HepG2 (cell line): ENCODE measurements around the gene EHD1. TPM values are rescaled to one million over a fixed set of nuclear protein-coding genes. Genes with fewer than 3 reads are reported as not detected.

Source experiments
- ATF1 ChIP-seq: IDR thresholded peaks from 2 replicates; pipeline ENCODE4 v1.6.1; 2016; ENCODE audit warnings: mild to moderate bottlenecking, control low read depth
- CREB3 ChIP-seq: sonication (generic); formaldehyde crosslinking; IDR thresholded peaks from 2 replicates; pipeline ENCODE4 v1.5.0; 2020; ENCODE audit warnings: missing genetic modification reagents
- E2F5 ChIP-seq: sonication (generic); formaldehyde crosslinking; conservative IDR thresholded peaks from 2 replicates; pipeline ENCODE4 v1.4.0; 2020; ENCODE audit warnings: missing genetic modification reagents
- FOXP1 ChIP-seq, 2 experiments: fragments of 450-650 bp in 1 of 2; IDR thresholded peaks; 2 replicates each; pipeline ENCODE4 v1.6.1; 2017 to 2018; ENCODE audit warnings: antibody characterized with exemption in 1 of 2
- MTERF4 ChIP-seq: sonication (generic); formaldehyde crosslinking; IDR thresholded peaks from 2 replicates; pipeline ENCODE4 v1.8.0; 2023; ENCODE audit warnings: mild to moderate bottlenecking, missing genetic modification reagents
- NRL ChIP-seq: sonication (generic); formaldehyde crosslinking; IDR thresholded peaks from 2 replicates; pipeline ENCODE4 v1.5.0; 2020; ENCODE audit warnings: missing genetic modification reagents, mild to moderate bottlenecking, moderate library complexity, borderline replicate concordance
- STAT5B ChIP-seq: sonication (generic); formaldehyde crosslinking; IDR thresholded peaks from 2 replicates; pipeline ENCODE4 v1.4.0; 2020; ENCODE audit warnings: missing genetic modification reagents
- STAT6 ChIP-seq: sonication (generic); formaldehyde crosslinking; IDR thresholded peaks from 2 replicates; pipeline ENCODE4 v1.4.0; 2020; ENCODE audit warnings: missing genetic modification reagents, mild to moderate bottlenecking, borderline replicate concordance
- USF2 ChIP-seq, 2 experiments: sonication (generic) in 1 of 2; formaldehyde crosslinking in 1 of 2; IDR thresholded peaks; 2 replicates each; pipeline versions ENCODE4 v1.5.1 to v1.6.1; 2011 to 2020; ENCODE audit warnings: borderline replicate concordance in 1 of 2, low read depth in 1 of 2, low read length in 1 of 2, mild to moderate bottlenecking in 1 of 2, missing genetic modification reagents in 1 of 2, moderate library complexity in 1 of 2
- ZBTB1 ChIP-seq: sonication (generic); formaldehyde crosslinking; IDR thresholded peaks from 2 replicates; pipeline ENCODE4 v1.4.0; 2020; ENCODE audit warnings: missing genetic modification reagents, borderline replicate concordance
- ZBTB21 ChIP-seq: sonication (generic); formaldehyde crosslinking; IDR thresholded peaks from 2 replicates; pipeline ENCODE4 v1.4.0; 2020; ENCODE audit warnings: missing genetic modification reagents
- ZFP36 ChIP-seq: fragments of 150-350 bp; IDR thresholded peaks from 2 replicates; pipeline ENCODE4 v1.6.1; 2018; ENCODE audit warnings: borderline replicate concordance, low read length, low read depth; ENCODE audit not compliant: partially characterized antibody
- ZNF34 ChIP-seq: sonication (generic); formaldehyde crosslinking; IDR thresholded peaks from 2 replicates; pipeline ENCODE4 v1.4.0; 2020; ENCODE audit warnings: mild to moderate bottlenecking, missing genetic modification reagents, borderline replicate concordance
- ZNF350 ChIP-seq: sonication (generic); formaldehyde crosslinking; IDR thresholded peaks from 2 replicates; pipeline ENCODE4 v1.4.0; 2020; ENCODE audit warnings: mild to moderate bottlenecking, low read depth, missing genetic modification reagents, borderline replicate concordance
- ZNF383 ChIP-seq: sonication (generic); formaldehyde crosslinking; IDR thresholded peaks from 2 replicates; pipeline ENCODE4 v1.4.0; 2020; ENCODE audit warnings: missing genetic modification reagents, mild to moderate bottlenecking, borderline replicate concordance
- ZNF720 ChIP-seq: sonication (generic); formaldehyde crosslinking; IDR thresholded peaks from 2 replicates; pipeline ENCODE4 v1.4.0; 2020; ENCODE audit warnings: missing genetic modification reagents
- ZNF879 ChIP-seq: sonication (generic); formaldehyde crosslinking; IDR thresholded peaks from 2 replicates; pipeline ENCODE4 v1.8.1; 2023; ENCODE audit warnings: missing genetic modification reagents
- ZSCAN31 ChIP-seq: sonication (generic); formaldehyde crosslinking; IDR thresholded peaks from 2 replicates; pipeline ENCODE4 v1.5.0; 2020; ENCODE audit warnings: low read depth, mild to moderate bottlenecking, missing genetic modification reagents
- polyA plus RNA-seq, 8 experiments: library from polyadenylated mRNA; depleted of rRNA in 3 of 8; stranded (reverse) in 7 of 8; unstranded in 1 of 8; fragments of >200 nt; fragmentation: Illumina TruSeq in 4 of 8; extraction: Trizol in 4 of 8; gene quantifications; 2 replicates each; pipeline versions ENCODE4 v1.2.1 to v1.2.3, GENCODE V29; 2011 to 2016; ENCODE audit warnings: low read depth in 4 of 8, missing spikeins in 1 of 8, mixed read lengths in 1 of 8; ENCODE audit not compliant: insufficient read depth in 1 of 8
- total RNA-seq, 5 experiments: library from RNA; depleted of rRNA; stranded (reverse); fragments of >200 nt; fragmentation: Illumina TruSeq; extraction: Trizol; gene quantifications; 2 replicates each; pipeline ENCODE4 v1.2.3, GENCODE V29; 2016; ENCODE audit warnings: low read depth in 1 of 5

Gene EHD1
- total and polyA plus RNA-seq, 2 of the 13 experiments (the other 11 are each of a cell fraction or from before 2014, with no cell fraction given), result 23.6 to 26.6 TPM

GRCh38 chr11:64885367-64886286, 7.2 kb upstream of the EHD1 start (continued):
- TF ChIP-seq E2F5 (CRISPR knock-in tag) (no peak), CREB3 (no peak), MTERF4 (CRISPR knock-in tag) (0 out of 2 replicates have a peak, but pooled peaks have one; percentile 32), ZBTB1 (CRISPR knock-in tag) (no peak), ZSCAN31 (no peak), STAT5B (CRISPR knock-in tag) (no peak), ZNF720 (no peak), ZNF879 (no peak), ZFP36 (no peak), ZNF350 (CRISPR knock-in tag) (no peak), ZNF34 (CRISPR knock-in tag) (no peak), NRL (CRISPR knock-in tag) (no peak), ZBTB21 (CRISPR knock-in tag) (peak; percentile 29; the same call in 1 of the 2 replicates), USF2 (IDR thresholded peaks at IDR 0.05; ENCODE audit: low read depth, low read length) (no peak), USF2 (CRISPR knock-in tag; IDR thresholded peaks at IDR 0.05; ENCODE audit: borderline replicate concordance) (no peak), ZNF383 (CRISPR knock-in tag) (no peak), STAT6 (CRISPR knock-in tag) (0 out of 2 replicates have a peak, but pooled peaks have one; percentile 74), ATF1 (CRISPR knock-in tag) (no peak), FOXP1 (IDR thresholded peaks at IDR 0.05) (no peak), FOXP1 (CRISPR knock-in tag; IDR thresholded peaks at IDR 0.05) (peak; percentile 43; the same call in 1 of the 2 replicates)
